OCI-LY1 (cell line): ENCODE data around the gene ZNF521.

Experiments
- H2AFZ ChIP-seq: fragments of 200-600 bp; sonication (generic), shearing (Covaris generic); 2 replicates; pipeline ENCODE4 v1.6.0; 2014; ENCODE audit warnings: antibody characterized with exemption, mild to moderate bottlenecking, low read length
- H3F3A ChIP-seq: fragments of 200-600 bp; sonication (generic), shearing (Covaris generic); 2 replicates; pipeline ENCODE4 v1.6.0; 2014; ENCODE audit warnings: mild to moderate bottlenecking, antibody characterized with exemption, low read length, moderate library complexity; ENCODE audit not compliant: insufficient read depth
- H3K27ac ChIP-seq: fragments of 200-600 bp; sonication (generic); 2 replicates; pipeline ENCODE4 v1.5.1; 2014; ENCODE audit warnings: low read length, mixed run types, mild to moderate bottlenecking, low read depth; ENCODE audit not compliant: poor library complexity, severe bottlenecking
- H3K27me3 ChIP-seq: fragments of 200-600 bp; sonication (generic); 2 replicates; pipeline ENCODE4 v1.6.0; 2014; ENCODE audit warnings: antibody characterized with exemption, mild to moderate bottlenecking, low read length, moderate library complexity; ENCODE audit not compliant: insufficient read depth
- H3K36me3 ChIP-seq: fragments of 200-600 bp; sonication (generic); 2 replicates; pipeline ENCODE4 v1.6.1; 2014; ENCODE audit warnings: mild to moderate bottlenecking, antibody characterized with exemption, low read length, moderate library complexity, mixed read lengths; ENCODE audit not compliant: insufficient read depth
- H3K4me1 ChIP-seq: fragments of 200-600 bp; sonication (generic); 2 replicates; pipeline ENCODE4 v1.5.1; 2014; ENCODE audit warnings: mild to moderate bottlenecking, low read length, moderate library complexity; ENCODE audit not compliant: insufficient read depth, severe bottlenecking
- H3K4me2 ChIP-seq: fragments of 200-600 bp; sonication (generic), shearing (Covaris generic); 2 replicates; pipeline ENCODE4 v1.6.1; 2014; ENCODE audit warnings: low read length
- H3K4me3 ChIP-seq: fragments of 200-600 bp; sonication (generic); 2 replicates; pipeline ENCODE4 v1.5.1; 2014; ENCODE audit warnings: low read length, low read depth, mild to moderate bottlenecking, mixed read lengths; ENCODE audit not compliant: poor library complexity, severe bottlenecking
- H3K79me2 ChIP-seq: fragments of 200-600 bp; shearing (Covaris generic); 2 replicates; pipeline ENCODE4 v1.6.1; 2016; ENCODE audit warnings: mixed run types, low read length, mixed read lengths; ENCODE audit not compliant: insufficient read depth
- H3K9ac ChIP-seq: fragments of 200-600 bp; sonication (generic), shearing (Covaris generic); 2 replicates; pipeline ENCODE4 v1.6.1; 2014; ENCODE audit warnings: mild to moderate bottlenecking, low read length, mixed read lengths
- H3K9me2 ChIP-seq: fragments of 200-600 bp; sonication (generic), shearing (Covaris generic); 2 replicates; pipeline ENCODE4 v1.6.1; 2014; ENCODE audit warnings: low read depth, mild to moderate bottlenecking, low read length, mixed read lengths
- H3K9me3 ChIP-seq: fragments of 200-600 bp; shearing (Covaris generic); 2 replicates; pipeline ENCODE4 v1.6.1; 2014; ENCODE audit warnings: low read length, mixed read lengths
- H4K20me1 ChIP-seq: fragments of 200-600 bp; sonication (generic), shearing (Covaris generic); 2 replicates; pipeline ENCODE4 v1.6.0; 2016; ENCODE audit warnings: mild to moderate bottlenecking, low read length; ENCODE audit not compliant: insufficient read depth
- CTCF ChIP-seq: fragments of 200-600 bp; sonication (generic), shearing (Covaris generic); IDR thresholded peaks from 2 replicates; pipeline ENCODE4 v1.5.1; 2017; ENCODE audit warnings: mild to moderate bottlenecking, antibody characterized with exemption, low read length, moderate library complexity, mixed read lengths
- EZH2 ChIP-seq: fragments of 200-600 bp; sonication (generic), shearing (Covaris generic); IDR thresholded peaks from 2 replicates; pipeline ENCODE4 v1.8.0; 2017; ENCODE audit warnings: borderline replicate concordance, mixed run types, mild to moderate bottlenecking, antibody characterized with exemption, low read length, moderate library complexity, mixed read lengths

Gene ZNF521

GRCh38 chr18:25141399-25141798 lies 210.6 kb downstream of the ZNF521 start:
- Histone ChIP-seq H3K27me3 (no peaks in the 10 kb centered on the region), H3K4me2 (no peak overlapping the region), H3K4me1 (no peaks in the 10 kb centered on the region), H3K36me3 (no peaks in the 10 kb centered on the region), H3K79me2 (no peaks in the 10 kb centered on the region), H3K9ac (no peak overlapping the region), H4K20me1 (no peaks in the 10 kb centered on the region), H3K27ac (no peak overlapping the region), H2AFZ (no peak overlapping the region), H3K9me2 (no peaks in the 10 kb centered on the region), H3F3A (no peaks in the 10 kb centered on the region), H3K9me3 (no peaks in the 10 kb centered on the region), H3K4me3 (no peak overlapping the region)
- no peak for TF ChIP-seq CTCF
- TF ChIP-seq EZH2, result no peak

- H3K9me3 ChIP-seq, result no peaks in the 10 kb centered on the region
- no peaks in the 10 kb centered on the region for H3K9me2 ChIP-seq
- H3K4me3 ChIP-seq, result no peak overlapping the region
- H3K79me2 ChIP-seq, result no peaks in the 10 kb centered on the region
- H4K20me1 ChIP-seq, result no peaks in the 10 kb centered on the region
- H3K4me1 ChIP-seq, result no peaks in the 10 kb centered on the region
- no peak overlapping the region for H3K27ac ChIP-seq
- H3K36me3 ChIP-seq, result no peaks in the 10 kb centered on the region
- H3K9ac ChIP-seq, result no peak overlapping the region
- no peak overlapping the region for H2AFZ ChIP-seq
- no peak for TF ChIP-seq EZH2
- no peak for TF ChIP-seq CTCF
- no peaks in the 10 kb centered on the region for H3K27me3 ChIP-seq
- H3F3A ChIP-seq, result no peaks in the 10 kb centered on the region
- no peak overlapping the region for H3K4me2 ChIP-seq
Measured at GRCh38 chr18:25140962-25141308, 211.0 kb downstream of the ZNF521 start.

GRCh38 chr18:25140124-25140961 lies 211.6 kb downstream of the ZNF521 start:
- Histone ChIP-seq H3K9ac (no peak overlapping the region), H3K9me3 (no peaks in the 10 kb centered on the region), H3K9me2 (no peaks in the 10 kb centered on the region), H3F3A (no peaks in the 10 kb centered on the region), H3K4me2 (no peak overlapping the region), H3K36me3 (no peaks in the 10 kb centered on the region), H2AFZ (no peak overlapping the region), H3K27ac (no peak overlapping the region), H3K79me2 (no peaks in the 10 kb centered on the region), H4K20me1 (no peaks in the 10 kb centered on the region), H3K4me3 (no peak overlapping the region), H3K27me3 (no peaks in the 10 kb centered on the region), H3K4me1 (no peaks in the 10 kb centered on the region)
- TF ChIP-seq EZH2, result no peak
- no peak for TF ChIP-seq CTCF
